Lower leg skin (tissue), 3 donors: ENCODE measurements around the gene APOF.

Experiments
- POLR2A ChIP-seq, 2 donors: fragments of 450-650 bp; IDR thresholded peaks; one replicate each; pipeline ENCODE4 v1.6.1; 2016 to 2017; ENCODE audit warnings: antibody characterized with exemption in 2 of 2, mild to moderate bottlenecking in 1 of 2, moderate library complexity in 1 of 2
- TF ChIP-seq, protein P1 (sequence below), 3 donors: fragments of 450-650 bp; IDR thresholded peaks; one replicate each; pipeline ENCODE4 v1.5.1; 2016; ENCODE audit warnings: antibody characterized with exemption in 3 of 3, mild to moderate bottlenecking in 3 of 3, moderate library complexity in 2 of 3

DNA sequence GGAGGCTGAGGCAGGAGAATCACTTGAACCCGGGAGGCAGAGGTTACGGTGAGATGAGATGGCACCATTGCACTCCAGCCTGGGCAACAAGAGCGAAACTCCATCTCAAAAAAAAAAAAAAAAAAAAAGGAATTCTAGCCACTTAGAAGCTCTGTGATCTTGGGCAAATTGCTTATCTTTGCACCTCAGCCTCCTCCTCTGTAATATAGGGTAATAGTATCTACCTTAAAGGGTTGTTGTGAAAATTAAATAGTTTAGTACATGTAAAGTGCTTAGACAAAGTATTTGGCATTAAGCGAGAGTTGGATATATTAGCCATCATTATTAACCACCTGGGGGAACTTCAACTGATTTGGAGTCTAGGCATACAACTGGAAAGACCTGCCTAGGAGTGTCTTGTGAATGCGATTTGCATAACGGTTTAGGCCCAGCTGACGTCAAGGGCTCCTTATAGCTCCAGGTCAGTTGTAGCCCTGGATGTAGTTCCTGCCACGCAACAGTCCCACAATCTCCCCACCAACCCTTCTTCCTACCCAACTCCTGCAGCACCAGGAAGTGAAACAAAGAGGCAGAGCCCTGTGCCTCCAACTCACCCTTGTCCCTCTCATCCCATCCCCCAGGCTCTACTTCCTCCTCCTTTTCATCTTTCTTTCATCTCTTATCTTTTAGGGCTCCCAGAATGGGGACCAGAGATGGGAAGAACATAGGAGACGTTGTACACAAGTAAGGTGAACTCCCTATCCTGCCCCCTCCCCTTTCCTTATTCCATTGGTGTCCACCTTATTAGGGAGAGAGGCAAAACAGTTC, 26.1 kb downstream of the APOF start:
- TF ChIP-seq, protein P1, sequence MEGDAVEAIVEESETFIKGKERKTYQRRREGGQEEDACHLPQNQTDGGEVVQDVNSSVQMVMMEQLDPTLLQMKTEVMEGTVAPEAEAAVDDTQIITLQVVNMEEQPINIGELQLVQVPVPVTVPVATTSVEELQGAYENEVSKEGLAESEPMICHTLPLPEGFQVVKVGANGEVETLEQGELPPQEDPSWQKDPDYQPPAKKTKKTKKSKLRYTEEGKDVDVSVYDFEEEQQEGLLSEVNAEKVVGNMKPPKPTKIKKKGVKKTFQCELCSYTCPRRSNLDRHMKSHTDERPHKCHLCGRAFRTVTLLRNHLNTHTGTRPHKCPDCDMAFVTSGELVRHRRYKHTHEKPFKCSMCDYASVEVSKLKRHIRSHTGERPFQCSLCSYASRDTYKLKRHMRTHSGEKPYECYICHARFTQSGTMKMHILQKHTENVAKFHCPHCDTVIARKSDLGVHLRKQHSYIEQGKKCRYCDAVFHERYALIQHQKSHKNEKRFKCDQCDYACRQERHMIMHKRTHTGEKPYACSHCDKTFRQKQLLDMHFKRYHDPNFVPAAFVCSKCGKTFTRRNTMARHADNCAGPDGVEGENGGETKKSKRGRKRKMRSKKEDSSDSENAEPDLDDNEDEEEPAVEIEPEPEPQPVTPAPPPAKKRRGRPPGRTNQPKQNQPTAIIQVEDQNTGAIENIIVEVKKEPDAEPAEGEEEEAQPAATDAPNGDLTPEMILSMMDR (IDR thresholded peaks at IDR 0.05) = no peak
- no peak for TF ChIP-seq POLR2A (IDR thresholded peaks at IDR 0.05)
